Measurements from ENCODE around the gene PLA2G6. TPM values are rescaled to one million over a fixed set of nuclear protein-coding genes. Genes with fewer than 3 reads are reported as not detected.

PLA2G6 gene
- total RNA-seq, 1 experiment from 2014 or later = 36.0 TPM

DNA sequence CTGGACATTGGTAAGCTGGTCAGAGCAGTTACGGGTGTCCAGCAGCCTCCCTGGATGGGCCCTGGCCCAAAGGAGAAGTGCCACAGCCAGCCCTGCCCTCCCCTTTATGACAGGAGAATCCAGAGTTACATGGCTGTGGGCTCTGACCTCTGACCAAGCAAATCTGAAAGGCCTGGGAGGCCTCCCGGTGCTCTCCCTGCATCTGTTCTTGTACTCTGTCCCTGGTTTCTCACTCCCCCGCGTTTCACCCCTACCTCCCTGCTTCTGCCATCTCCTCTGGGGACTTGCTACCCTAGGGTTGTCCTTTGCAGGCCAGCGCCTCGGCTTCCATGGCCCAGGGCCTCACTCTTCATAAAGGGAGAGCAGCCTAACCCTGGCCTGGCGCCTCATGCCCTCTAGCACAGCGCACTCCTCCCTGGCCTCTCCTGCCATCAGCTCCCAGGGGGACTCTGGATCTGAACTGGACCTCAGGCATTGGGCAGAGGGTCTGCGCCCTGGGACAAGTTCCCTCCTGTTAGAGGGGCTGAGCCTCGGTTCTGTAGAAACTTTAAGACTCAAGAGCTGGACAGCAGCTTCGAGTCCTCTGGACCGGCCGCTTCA lies 113.8 kb downstream of the PLA2G6 start:
- Histone ChIP-seq H3K36me3 (ENCODE audit: control insufficient read depth in 1 of 2, insufficient read depth in 2 of 2, low read length in 2 of 2) (peaks cover 18 to 22% of the 10 kb centered on the region in 2 experiments; a peak in 3 of 4 replicates), H3K9ac (ENCODE audit: low read length) (no peak overlapping the region), H3K27ac (ENCODE audit: low read depth, low read length) (no peak overlapping the region), H3K79me2 (ENCODE audit: insufficient read depth, low read length) (no peaks in the 10 kb centered on the region), H3K9me3 (ENCODE audit: control insufficient read depth in 1 of 2, insufficient read depth in 1 of 2, low read depth in 1 of 2, low read length in 2 of 2) (no peaks in the 10 kb centered on the region), H3K9me2 (ENCODE audit: insufficient read depth) (no peaks in the 10 kb centered on the region), H3K27me3 (ENCODE audit: insufficient read depth, low read length) (no peaks in the 10 kb centered on the region), H4K20me1 (ENCODE audit: insufficient read depth) (no peaks in the 10 kb centered on the region), H3K4me2 (ENCODE audit: low read length) (no peak overlapping the region), H2AFZ (ENCODE audit: low read depth, low read length, poor library complexity, severe bottlenecking) (no peak overlapping the region), H3K4me3 (replicated peaks in 1 of 2; ENCODE audit: low read depth in 1 of 2, low read length in 2 of 2) (no peak overlapping the region), H3K4me1 (ENCODE audit: control insufficient read depth in 1 of 2, insufficient read depth in 2 of 2, low read length in 2 of 2) (no peaks in the 10 kb centered on the region)
- CTCF ChIA-PET = no interaction called here
- POLR2A ChIA-PET = no interaction called here
- BruUV-seq (replicated peaks) = no TSS peak
- ATAC-seq = no peak
- TF ChIP-seq RAD21 (IDR thresholded peaks at IDR 0.05; ENCODE audit: low read depth) (no peak), JUND (IDR thresholded peaks at IDR 0.05) (no peak), YY1 (IDR thresholded peaks at IDR 0.05; ENCODE audit: extremely low read depth, insufficient replicate concordance, low read depth, low read length) (no peak)
- TF ChIP-seq, protein P1, sequence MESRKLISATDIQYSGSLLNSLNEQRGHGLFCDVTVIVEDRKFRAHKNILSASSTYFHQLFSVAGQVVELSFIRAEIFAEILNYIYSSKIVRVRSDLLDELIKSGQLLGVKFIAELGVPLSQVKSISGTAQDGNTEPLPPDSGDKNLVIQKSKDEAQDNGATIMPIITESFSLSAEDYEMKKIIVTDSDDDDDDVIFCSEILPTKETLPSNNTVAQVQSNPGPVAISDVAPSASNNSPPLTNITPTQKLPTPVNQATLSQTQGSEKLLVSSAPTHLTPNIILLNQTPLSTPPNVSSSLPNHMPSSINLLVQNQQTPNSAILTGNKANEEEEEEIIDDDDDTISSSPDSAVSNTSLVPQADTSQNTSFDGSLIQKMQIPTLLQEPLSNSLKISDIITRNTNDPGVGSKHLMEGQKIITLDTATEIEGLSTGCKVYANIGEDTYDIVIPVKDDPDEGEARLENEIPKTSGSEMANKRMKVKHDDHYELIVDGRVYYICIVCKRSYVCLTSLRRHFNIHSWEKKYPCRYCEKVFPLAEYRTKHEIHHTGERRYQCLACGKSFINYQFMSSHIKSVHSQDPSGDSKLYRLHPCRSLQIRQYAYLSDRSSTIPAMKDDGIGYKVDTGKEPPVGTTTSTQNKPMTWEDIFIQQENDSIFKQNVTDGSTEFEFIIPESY (IDR thresholded peaks at IDR 0.05; ENCODE audit: extremely low read depth, insufficient replicate concordance, low read length) = no peak
- intact Hi-C loops (cut with micrococcal nuclease) = no loop called here
- no peak for DNase-seq (ENCODE audit: low read depth, low spot score)
- RAD21 ChIA-PET (ENCODE audit: low non-redundant PET in 1 of 2, low total read pairs in 2 of 2, uncharacterized antibody in 2 of 2, unreplicated experiment in 2 of 2) = no interaction called here

DNA sequence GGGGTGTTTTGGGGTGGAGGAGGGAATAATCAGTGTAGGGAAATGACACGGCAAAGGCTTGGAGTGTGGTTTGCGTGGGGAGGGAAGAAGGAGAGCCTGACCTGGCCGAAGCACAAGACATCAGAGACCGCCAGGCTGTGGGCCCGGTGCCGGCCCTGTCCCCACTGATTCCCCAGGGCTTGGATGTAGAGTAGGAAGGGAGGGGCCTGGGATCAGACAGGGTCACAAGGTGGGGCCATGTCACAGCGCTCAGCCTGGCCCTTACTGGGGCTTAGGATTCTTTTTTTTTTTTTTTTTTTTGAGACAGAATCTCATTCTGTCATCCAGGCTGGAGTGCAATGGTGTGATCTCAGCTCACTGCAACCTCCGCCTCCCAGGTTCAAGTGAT lies 114.6 kb downstream of the PLA2G6 start:
- intact Hi-C loops (cut with micrococcal nuclease) = no loop called here
- Histone ChIP-seq H3K4me3 (replicated peaks in 1 of 2; ENCODE audit: low read depth in 1 of 2, low read length in 2 of 2) (no peak overlapping the region), H3K4me1 (ENCODE audit: control insufficient read depth in 1 of 2, insufficient read depth in 2 of 2, low read length in 2 of 2) (no peaks in the 10 kb centered on the region), H2AFZ (ENCODE audit: low read depth, low read length, poor library complexity, severe bottlenecking) (no peak overlapping the region), H3K9ac (ENCODE audit: low read length) (no peak overlapping the region), H3K4me2 (ENCODE audit: low read length) (no peak overlapping the region), H3K9me2 (ENCODE audit: insufficient read depth) (no peaks in the 10 kb centered on the region), H3K79me2 (ENCODE audit: insufficient read depth, low read length) (no peaks in the 10 kb centered on the region), H3K9me3 (ENCODE audit: control insufficient read depth in 1 of 2, insufficient read depth in 1 of 2, low read depth in 1 of 2, low read length in 2 of 2) (no peaks in the 10 kb centered on the region), H4K20me1 (ENCODE audit: insufficient read depth) (no peaks in the 10 kb centered on the region), H3K36me3 (ENCODE audit: control insufficient read depth in 1 of 2, insufficient read depth in 2 of 2, low read length in 2 of 2) (peaks cover 17 to 18% of the 10 kb centered on the region in 2 experiments; a peak in 3 of 4 replicates), H3K27ac (ENCODE audit: low read depth, low read length) (no peak overlapping the region), H3K27me3 (ENCODE audit: insufficient read depth, low read length) (no peaks in the 10 kb centered on the region)
- ChIA-PET POLR2A (no interaction called here), RAD21 (ENCODE audit: low non-redundant PET in 1 of 2, low total read pairs in 2 of 2, uncharacterized antibody in 2 of 2, unreplicated experiment in 2 of 2) (no interaction called here), CTCF (no interaction called here)
- BruUV-seq (replicated peaks) = no TSS peak
- ATAC-seq = no peak
- no peak for DNase-seq (ENCODE audit: low read depth, low spot score)
- TF ChIP-seq, protein P1 (IDR thresholded peaks at IDR 0.05; ENCODE audit: extremely low read depth, insufficient replicate concordance, low read length) = no peak
- no peak for TF ChIP-seq EGR1 (IDR thresholded peaks at IDR 0.05; ENCODE audit: low read depth)
- TF ChIP-seq CTCF (IDR thresholded peaks at IDR 0.05 in 2 of 3, conservative IDR thresholded peaks at IDR 0.05 in 1 of 3; ENCODE audit: borderline replicate concordance in 1 of 3, insufficient read depth in 1 of 3, low read depth in 2 of 3, low read length in 2 of 3) = no peak
- TF ChIP-seq CEBPB (IDR thresholded peaks at IDR 0.05; ENCODE audit: low read depth) = no peak
- no peak for TF ChIP-seq POLR2AphosphoS5 (IDR thresholded peaks at IDR 0.05; ENCODE audit: low read depth, low read length)
- TF ChIP-seq JUND (IDR thresholded peaks at IDR 0.05) = no peak
- TF ChIP-seq EZH2 (IDR thresholded peaks at IDR 0.05) = no peak
- no peak for TF ChIP-seq ELF1 (IDR thresholded peaks at IDR 0.05; ENCODE audit: borderline replicate concordance, low read depth)
- TF ChIP-seq SIN3A (IDR thresholded peaks at IDR 0.05; ENCODE audit: low read depth) = no peak
- no peak for TF ChIP-seq POLR2A (IDR thresholded peaks at IDR 0.05; ENCODE audit: borderline replicate concordance, extremely low read depth, insufficient read depth, insufficient read length)
- TF ChIP-seq EZH2phosphoT487 (IDR thresholded peaks at IDR 0.05; ENCODE audit: borderline replicate concordance) = no peak
- no peak for TF ChIP-seq TCF7L2 (IDR thresholded peaks at IDR 0.05; ENCODE audit: borderline replicate concordance, extremely low read depth, insufficient read depth, insufficient read length)
- TF ChIP-seq CBX3 (IDR thresholded peaks at IDR 0.05; ENCODE audit: low read depth) = no peak
